HL-60 (cell line): ENCODE data around the gene ST3GAL4.

Experiments
- DNase-seq, 2 experiments: peaks; one replicate each; pipeline ENCODE4 v3.0.0-alpha.2; 2010 to 2020; ENCODE audit warnings: low read depth in 1 of 2, low spot score in 1 of 2
- H3K27ac ChIP-seq: fragments of 250-450 bp; sonication (Bioruptor Pico); replicated peaks from 2 replicates; pipeline ENCODE4 v1.5.1; 2020; ENCODE audit warnings: mild to moderate bottlenecking, moderate library complexity
- H3K27me3 ChIP-seq: fragments of 250-450 bp; sonication (Bioruptor Pico); 2 replicates; pipeline ENCODE4 v1.5.1; 2021; ENCODE audit warnings: mild to moderate bottlenecking, moderate library complexity; ENCODE audit not compliant: insufficient read depth, poor library complexity, severe bottlenecking
- H3K4me3 ChIP-seq: replicated peaks from 2 replicates; pipeline ENCODE4 v1.5.1; 2011; ENCODE audit warnings: mild to moderate bottlenecking, control low read depth, low read length; ENCODE audit not compliant: insufficient read depth
- GABPA ChIP-seq: IDR thresholded peaks from 2 replicates; pipeline ENCODE4 v1.6.1; 2012; ENCODE audit warnings: low read depth
- POLR2AphosphoS5 ChIP-seq: IDR thresholded peaks from 2 replicates; pipeline ENCODE4 v1.6.1; 2012; ENCODE audit warnings: low read depth
- SPI1 ChIP-seq: IDR thresholded peaks from 2 replicates; pipeline ENCODE4 v1.6.1; 2012; ENCODE audit warnings: low read depth, mild to moderate bottlenecking, borderline replicate concordance
- TF ChIP-seq, protein P1 (sequence below): IDR thresholded peaks from 2 replicates; pipeline ENCODE4 v1.6.1; 2012; ENCODE audit warnings: low read depth; ENCODE audit not compliant: insufficient replicate concordance
- TF ChIP-seq, protein P2 (sequence below): IDR thresholded peaks from one replicate; pipeline ENCODE4 v1.5.1; 2011; ENCODE audit warnings: low read length, control low read depth, inconsistent platforms; ENCODE audit not compliant: insufficient read depth

ST3GAL4 gene

DNA sequence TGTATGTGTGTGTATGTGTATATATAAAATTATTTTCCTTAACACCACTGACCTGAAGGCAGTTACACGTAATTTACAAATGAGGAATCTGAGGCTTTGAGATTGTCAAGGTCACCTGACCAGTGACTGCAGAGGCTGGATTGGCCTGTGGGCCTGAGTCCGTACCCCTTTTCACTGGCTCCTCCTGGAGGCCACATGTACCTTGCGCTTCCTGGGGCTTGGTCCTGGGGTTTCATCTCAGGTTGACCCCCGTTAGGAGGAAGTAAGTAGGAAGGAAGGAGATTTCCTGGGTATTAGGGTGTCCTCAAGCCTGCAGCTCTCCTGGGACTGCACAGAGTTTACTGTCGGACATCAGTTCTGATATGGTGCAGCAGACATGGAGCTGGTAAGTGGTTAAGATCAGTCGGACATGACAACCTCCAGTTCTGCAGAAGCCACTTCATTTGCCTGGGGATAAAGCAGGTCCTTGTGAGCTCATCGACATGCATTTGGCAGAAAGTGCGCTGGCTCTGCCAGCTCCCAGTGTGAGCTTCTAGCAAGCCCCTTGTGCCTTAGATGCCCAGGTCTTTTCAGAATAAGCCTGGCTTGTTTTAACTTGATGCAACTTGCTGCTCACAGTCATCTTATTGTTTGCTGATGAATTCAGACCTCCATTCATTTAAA lies 36.6 kb downstream of the ST3GAL4 start:
- Histone ChIP-seq H3K4me3 (no peak overlapping the region), H3K27ac (peak overlapping the region; percentile 80), H3K27me3 (no peaks in the 10 kb centered on the region)
- DNase-seq, result peak; percentile 66 to 83
- TF ChIP-seq, protein P1, sequence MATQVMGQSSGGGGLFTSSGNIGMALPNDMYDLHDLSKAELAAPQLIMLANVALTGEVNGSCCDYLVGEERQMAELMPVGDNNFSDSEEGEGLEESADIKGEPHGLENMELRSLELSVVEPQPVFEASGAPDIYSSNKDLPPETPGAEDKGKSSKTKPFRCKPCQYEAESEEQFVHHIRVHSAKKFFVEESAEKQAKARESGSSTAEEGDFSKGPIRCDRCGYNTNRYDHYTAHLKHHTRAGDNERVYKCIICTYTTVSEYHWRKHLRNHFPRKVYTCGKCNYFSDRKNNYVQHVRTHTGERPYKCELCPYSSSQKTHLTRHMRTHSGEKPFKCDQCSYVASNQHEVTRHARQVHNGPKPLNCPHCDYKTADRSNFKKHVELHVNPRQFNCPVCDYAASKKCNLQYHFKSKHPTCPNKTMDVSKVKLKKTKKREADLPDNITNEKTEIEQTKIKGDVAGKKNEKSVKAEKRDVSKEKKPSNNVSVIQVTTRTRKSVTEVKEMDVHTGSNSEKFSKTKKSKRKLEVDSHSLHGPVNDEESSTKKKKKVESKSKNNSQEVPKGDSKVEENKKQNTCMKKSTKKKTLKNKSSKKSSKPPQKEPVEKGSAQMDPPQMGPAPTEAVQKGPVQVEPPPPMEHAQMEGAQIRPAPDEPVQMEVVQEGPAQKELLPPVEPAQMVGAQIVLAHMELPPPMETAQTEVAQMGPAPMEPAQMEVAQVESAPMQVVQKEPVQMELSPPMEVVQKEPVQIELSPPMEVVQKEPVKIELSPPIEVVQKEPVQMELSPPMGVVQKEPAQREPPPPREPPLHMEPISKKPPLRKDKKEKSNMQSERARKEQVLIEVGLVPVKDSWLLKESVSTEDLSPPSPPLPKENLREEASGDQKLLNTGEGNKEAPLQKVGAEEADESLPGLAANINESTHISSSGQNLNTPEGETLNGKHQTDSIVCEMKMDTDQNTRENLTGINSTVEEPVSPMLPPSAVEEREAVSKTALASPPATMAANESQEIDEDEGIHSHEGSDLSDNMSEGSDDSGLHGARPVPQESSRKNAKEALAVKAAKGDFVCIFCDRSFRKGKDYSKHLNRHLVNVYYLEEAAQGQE, result no peak
- TF ChIP-seq POLR2AphosphoS5, result no peak
- TF ChIP-seq, protein P2, sequence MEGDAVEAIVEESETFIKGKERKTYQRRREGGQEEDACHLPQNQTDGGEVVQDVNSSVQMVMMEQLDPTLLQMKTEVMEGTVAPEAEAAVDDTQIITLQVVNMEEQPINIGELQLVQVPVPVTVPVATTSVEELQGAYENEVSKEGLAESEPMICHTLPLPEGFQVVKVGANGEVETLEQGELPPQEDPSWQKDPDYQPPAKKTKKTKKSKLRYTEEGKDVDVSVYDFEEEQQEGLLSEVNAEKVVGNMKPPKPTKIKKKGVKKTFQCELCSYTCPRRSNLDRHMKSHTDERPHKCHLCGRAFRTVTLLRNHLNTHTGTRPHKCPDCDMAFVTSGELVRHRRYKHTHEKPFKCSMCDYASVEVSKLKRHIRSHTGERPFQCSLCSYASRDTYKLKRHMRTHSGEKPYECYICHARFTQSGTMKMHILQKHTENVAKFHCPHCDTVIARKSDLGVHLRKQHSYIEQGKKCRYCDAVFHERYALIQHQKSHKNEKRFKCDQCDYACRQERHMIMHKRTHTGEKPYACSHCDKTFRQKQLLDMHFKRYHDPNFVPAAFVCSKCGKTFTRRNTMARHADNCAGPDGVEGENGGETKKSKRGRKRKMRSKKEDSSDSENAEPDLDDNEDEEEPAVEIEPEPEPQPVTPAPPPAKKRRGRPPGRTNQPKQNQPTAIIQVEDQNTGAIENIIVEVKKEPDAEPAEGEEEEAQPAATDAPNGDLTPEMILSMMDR, result peak; percentile 14
- no peak for TF ChIP-seq SPI1
- no peak for TF ChIP-seq GABPA

DNA sequence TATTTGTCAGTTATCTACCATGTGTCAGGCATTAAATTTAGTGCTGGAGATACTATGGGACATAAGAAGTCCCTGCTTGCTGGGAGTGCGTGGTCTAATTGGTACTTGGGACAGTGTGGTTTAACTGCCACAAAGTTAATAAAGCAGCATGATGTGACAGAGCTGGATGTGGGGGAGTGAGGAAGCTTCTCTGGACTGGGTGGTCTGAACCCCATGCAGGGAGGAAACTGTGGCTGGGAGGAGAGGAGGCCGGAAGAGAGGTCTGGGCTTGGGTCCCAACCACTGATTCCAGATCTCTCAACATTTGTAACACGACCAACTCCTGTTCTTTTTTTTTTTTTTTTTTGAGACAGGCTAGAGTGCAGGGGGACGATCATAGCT lies 37.1 kb downstream of the ST3GAL4 start:
- Histone ChIP-seq H3K27ac (peak overlapping the region; percentile 80), H3K27me3 (no peaks in the 10 kb centered on the region), H3K4me3 (no peak overlapping the region)
- TF ChIP-seq GABPA (no peak), SPI1 (peak; percentile 31; the same call in 1 of the 2 replicates), POLR2AphosphoS5 (peak; percentile 81)
- TF ChIP-seq, protein P1, result peak; percentile 24
- TF ChIP-seq, protein P2, result no peak
- peak in 1 of 2 experiments; percentile 90 for DNase-seq

DNA sequence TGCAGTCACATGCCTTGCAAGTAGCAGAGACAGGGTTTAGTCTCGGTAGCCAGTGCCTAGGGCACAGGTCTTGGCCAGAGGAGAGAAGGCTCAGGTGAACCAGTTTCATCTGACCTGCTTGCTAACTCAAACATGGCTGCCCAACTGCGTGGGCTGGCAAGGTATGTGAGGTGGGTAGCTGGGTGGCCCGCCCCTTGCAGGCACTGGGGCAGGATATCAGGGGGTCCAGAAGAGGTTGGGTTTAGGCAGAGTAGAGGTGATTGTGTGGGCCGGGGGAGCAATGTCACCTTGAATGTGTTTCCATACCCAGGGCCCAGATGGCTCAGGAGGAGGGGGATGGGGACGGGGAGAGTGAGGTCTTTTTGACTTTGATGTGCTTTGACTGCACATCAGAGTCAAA lies 37.7 kb downstream of the ST3GAL4 start:
- TF ChIP-seq POLR2AphosphoS5, result no peak
- no peak for TF ChIP-seq GABPA
- TF ChIP-seq, protein P2, result no peak
- TF ChIP-seq, protein P1, result no peak
- no peak for TF ChIP-seq SPI1
- H3K4me3 ChIP-seq, result no peak overlapping the region
- peak overlapping the region; percentile 80 for H3K27ac ChIP-seq
- no peaks in the 10 kb centered on the region for H3K27me3 ChIP-seq
- no peak for DNase-seq
